Activated T-cell treated with anti-CD3 and anti-CD28 coated beads for 1 hour (primary cell): ENCODE data around the gene SPR.

Source experiments
- DNase-seq: peaks from one replicate; pipeline ENCODE4 v3.0.0-alpha.2; 2020; ENCODE audit warnings: low read depth

Gene SPR

DNA sequence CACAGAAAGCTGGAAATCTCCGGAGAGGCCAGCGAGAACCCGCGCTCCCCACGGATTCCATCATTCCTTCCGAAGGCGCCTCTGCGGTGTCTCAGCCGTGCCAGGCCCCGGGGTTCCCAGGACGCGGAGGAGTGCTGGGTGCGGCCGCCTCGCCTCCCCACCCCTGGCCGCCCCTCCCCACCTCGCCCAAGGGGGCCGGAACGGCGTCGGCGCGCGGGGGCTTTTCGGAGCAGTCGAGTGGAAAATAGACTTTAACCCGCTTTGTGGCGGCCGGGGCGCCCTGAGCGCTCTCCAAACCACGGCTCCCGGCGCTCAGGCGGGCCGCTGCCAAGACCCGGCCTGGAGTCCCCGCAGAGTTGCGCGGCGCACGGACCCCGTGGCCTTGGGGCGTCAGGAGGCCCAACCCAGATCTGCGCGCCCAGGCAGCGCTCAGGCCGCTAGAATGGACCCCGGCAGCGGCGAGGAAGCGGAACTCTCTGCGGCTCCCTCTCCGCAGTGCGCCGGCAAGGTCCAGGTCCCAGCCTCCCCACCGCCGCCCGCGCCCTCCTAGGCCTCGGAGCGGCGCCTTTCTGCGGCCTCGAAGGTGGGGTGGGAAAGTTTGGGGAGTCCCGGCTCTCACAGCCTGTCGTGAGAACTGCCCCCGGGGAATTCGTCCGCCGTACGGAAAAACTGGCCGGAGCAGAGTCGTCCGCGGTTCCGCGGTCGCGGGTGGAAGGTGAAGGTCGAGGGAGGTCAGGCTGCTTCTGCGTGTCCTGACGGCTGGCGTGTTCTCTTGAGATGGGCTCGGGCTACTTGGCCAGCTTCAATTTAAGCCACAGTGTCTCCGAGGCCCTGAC is 28.9 kb downstream of the SPR start:
- DNase-seq: peak; percentile 27

DNA sequence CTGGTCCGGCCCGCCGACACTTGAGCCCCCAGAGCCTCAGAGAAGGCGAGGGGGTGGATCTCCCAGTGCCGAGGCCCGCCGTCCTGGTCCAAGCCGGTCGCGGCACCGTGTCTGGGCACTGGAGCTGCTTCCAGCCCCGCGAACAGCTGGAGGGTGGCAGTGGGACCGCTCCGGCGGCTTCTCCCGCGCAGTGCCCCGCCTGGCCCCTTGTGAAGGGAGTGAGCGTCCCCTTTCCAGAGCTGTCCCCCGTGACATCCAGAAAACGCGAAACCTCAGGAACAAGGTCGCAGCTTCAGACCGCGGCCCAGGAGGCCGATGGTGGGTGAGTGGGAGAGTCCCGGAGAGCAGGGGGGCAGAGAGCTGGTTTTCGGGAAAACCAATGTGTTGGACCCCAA is 29.5 kb downstream of the SPR start:
- no peak for DNase-seq

DNA sequence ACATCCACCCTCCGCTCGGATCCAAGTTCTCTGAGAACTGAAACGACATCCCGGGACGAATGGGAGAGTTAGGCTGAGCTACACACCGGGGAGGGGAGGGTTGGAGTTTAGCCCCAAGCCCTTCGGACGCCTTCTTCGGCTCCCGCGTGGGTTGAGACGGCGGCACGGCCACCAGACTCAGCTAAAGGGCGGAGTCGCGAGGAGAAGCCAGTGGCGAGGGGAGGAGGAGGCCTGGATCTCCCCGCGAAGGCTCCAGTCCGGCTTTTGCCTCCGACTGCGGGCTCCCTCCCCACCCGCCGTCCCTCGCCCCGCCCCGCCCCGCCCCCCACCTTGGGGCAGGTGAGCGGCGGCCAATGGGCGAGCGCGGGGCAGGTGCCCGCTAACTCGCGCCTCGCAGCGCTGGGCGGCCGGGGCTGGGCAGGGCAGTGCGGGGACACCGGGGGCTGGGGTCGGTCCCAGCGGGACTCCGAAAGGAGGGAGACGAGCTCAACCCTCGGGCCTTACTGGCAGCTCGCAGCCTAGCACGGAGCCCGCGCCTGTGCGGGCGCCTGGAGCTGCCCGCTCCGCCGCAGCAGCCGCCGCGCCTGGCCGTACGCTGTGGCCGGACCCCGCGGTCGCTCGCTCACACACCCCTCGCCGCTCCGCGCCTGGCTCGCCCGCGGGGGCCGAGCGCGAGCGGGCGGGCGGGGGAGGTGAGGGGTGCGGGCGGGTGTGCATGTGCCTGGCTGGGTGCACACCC is 30.1 kb downstream of the SPR start, which contains the start of gene EMX1:
Gene EMX1 (plus strand): TSS at position 382 of the 739 bp plus-strand sequence. CDS start 334 bp downstream, at position 716.
- peak; percentile 24 for DNase-seq

DNA sequence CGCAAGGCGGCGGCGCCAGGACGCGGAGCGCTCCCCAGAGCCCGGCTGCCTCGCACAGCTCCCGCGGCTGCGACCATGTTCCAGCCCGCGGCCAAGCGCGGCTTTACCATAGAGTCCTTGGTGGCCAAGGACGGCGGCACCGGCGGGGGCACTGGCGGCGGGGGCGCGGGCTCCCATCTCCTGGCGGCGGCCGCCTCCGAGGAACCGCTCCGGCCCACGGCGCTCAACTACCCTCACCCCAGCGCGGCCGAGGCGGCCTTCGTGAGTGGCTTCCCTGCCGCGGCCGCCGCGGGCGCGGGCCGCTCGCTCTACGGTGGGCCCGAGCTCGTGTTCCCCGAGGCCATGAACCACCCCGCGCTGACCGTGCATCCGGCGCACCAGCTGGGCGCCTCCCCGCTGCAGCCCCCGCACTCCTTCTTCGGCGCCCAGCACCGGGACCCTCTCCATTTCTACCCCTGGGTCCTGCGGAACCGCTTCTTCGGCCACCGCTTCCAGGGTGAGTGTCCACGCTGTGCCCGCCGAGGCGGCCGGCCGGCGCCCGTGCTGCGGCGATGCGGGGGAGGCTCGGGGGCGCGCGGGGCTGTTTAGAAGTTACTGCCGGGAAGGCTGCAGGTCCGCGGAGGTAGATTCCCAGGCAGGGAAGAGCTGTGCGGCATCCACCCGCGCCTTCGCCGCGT is 30.8 kb downstream of the SPR start:
- no peak for DNase-seq

DNA sequence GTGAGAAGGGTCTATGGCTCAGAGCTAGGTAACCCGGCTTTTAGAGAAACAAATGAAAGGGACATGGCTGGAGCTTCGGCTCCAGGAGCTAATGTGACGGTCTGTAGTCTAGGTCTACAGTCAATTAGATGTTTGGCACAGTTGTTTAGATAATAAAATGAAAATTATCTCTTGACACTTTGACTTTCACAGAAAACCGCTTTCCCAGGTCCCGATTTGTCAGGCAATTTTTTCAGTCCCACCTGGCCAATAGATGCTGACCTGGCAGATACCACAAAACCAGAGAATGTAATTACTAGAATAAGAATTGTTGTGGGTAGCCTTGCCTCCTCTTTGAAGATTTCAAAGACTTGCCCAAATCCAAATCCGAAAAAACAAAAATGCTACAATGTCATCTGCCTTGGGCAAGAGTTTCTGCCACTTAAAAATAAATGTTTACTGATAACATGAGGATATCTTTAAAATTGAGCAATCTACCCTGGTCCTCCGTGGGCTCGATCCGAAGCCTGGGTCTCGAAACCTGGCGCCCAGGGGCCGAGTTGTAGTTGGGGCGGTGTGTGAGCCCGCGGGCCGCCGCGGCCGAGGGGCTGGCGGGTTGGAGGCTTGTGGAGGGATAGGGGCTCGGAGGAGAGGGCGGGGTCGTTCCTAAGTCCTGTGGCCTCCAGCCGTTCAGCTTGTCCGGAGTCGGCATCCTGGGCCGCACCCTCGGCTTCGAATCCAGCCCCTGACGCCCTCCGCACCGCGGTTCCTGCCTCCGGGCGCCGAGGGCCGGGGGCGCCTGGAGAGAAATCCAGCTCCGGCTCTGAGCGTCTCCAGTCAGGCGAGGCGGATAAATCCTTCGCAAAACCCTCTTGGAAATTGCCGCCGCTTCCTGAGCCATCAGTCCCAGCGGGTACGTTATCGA is 32.5 kb downstream of the SPR start:
- no peak for DNase-seq

DNA sequence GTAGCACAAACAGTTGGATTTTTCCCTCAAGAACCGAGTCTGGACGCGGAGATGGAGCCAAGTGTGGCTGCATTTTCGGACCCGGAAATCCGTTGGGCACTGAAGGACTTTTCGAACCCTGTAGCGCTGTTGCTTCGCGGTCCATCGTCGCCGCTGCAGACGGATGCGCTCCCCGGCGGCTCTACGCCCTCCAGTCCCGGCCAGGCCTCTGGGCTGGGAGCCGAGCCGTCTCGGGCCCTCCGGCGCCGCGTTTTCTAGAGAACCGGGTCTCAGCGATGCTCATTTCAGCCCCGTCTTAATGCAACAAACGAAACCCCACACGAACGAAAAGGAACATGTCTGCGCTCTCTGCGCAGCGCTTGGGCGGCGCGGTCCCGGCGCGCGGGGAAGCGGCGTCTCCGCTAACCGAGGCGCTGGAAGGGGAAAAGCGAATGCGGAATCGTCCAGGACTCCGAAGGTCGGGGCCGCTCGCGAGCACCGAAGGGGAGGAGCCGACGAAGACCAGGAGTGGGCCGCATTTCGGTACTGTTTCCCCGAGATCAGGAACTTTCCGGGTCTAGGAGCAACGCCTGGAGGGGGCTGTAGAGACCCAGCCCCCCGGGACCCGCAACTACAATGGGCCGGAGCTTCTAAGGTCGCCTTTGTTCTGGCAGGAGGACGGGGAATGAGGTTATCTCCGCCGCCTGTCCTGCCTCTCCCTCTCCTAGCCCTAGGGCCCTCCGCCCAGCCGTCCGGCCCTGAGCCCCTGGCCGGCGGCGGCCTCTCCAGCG is 33.3 kb downstream of the SPR start:
- no peak for DNase-seq

DNA sequence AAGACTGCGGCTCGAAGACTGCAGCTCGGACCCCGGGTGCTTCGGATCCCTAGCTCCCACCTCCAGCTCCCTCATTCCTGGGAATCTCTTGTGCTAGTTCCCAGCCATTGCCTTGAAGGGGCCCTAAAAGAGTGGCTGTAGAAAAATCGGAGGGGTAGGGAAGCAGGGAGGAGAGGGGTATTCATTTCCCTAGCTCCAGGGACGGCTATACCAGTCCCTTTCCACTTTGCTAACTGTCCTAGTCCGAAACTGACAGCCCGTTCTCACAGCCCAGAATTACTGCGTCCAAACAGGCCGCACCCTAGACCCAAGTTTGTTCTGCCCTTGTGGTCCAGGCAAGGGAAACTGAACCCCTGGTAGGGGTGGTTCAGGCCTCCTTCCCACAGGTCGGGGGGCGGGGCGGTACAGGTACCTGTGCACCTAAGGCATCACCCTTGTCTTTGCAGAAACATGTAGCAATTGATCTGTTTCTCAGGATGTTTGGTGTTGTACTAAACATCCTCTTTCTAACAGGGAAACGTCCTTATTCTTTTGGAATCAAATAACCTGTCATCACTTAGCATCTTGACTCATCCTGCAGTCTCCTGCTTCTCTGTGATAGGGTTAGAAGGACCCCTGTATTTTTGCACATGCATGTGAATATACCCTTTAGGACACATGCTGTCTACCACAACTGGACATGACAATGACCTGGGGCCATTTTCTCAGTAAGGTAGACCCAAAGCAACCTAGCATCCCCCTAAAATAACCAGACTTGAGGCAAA is 34.1 kb downstream of the SPR start:
- DNase-seq: no peak

- DNase-seq: no peak
Measured at GRCh38 chr2:72921853-72922252, 34.6 kb downstream of the SPR start.

DNA sequence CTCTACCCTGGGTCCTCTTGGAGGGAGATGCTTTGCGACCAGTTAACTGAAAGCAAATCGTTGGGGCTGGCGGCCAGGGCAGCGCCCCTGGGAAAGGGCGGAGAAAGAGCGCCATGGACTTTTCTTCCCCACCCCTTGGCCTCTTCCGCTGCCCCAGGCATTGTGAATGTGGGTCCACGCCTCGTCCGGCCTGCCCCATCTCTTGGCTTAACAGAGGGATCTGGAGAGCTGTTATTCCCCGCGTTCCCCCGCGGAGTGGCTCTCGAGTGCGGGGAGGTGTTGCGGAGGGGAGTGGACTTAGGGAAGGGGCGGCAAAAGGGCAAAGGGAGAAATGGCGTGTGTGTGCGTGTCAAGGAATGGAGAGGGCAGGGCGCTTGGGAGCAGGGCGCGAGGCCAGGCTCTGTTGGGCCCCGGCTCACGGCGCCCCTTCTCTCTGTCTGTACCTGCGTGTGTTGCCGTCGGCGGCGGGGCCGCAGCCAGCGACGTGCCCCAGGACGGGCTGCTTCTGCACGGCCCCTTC is 36.7 kb downstream of the SPR start:
- no peak for DNase-seq

DNA sequence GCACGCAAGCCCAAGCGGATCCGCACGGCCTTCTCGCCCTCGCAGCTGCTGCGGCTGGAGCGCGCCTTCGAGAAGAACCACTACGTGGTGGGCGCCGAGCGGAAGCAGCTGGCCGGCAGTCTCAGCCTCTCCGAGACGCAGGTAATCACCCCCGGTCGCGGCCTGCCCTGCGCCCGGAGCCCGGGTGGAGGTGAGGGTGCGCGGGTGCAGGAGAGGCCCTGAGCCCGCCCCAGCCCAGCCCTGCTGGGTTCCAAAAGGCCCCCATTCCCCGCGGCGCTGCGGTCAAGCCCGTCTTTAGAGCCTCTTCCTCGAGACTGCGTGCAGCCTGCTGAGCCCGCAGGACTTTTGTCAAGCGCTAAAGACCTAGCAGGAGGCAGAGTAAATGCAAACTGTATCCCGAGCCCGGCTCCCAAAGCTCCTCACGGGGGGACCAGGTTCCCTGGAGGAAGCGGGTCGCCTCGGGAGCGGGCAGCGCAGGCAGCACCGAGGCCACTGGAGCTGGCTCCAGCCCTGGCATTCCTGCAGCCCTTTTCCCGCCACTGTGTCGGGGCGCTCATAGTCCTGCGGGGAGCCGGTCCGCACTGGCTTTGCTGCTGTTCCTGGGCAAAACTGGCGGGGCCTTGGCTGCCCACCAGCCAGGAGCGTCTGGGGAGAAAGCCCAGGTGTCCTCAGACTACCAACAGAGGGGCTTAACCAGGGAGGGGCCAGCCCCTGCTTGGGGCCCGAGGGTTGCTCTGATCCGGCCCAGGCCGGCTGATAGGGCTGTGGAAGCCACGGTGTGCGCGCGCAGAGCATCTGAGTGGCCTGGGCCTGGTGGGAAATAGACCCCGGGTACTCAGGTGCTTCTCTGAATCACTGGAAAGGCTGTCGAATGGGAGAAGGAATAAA is 37.4 kb downstream of the SPR start:
- no peak for DNase-seq

- DNase-seq: no peak
Measured at GRCh38 chr2:72925328-72925943, 38.2 kb downstream of the SPR start.

GRCh38 chr2:72926368-72926767 is 39.2 kb downstream of the SPR start:
- DNase-seq: no peak

DNA sequence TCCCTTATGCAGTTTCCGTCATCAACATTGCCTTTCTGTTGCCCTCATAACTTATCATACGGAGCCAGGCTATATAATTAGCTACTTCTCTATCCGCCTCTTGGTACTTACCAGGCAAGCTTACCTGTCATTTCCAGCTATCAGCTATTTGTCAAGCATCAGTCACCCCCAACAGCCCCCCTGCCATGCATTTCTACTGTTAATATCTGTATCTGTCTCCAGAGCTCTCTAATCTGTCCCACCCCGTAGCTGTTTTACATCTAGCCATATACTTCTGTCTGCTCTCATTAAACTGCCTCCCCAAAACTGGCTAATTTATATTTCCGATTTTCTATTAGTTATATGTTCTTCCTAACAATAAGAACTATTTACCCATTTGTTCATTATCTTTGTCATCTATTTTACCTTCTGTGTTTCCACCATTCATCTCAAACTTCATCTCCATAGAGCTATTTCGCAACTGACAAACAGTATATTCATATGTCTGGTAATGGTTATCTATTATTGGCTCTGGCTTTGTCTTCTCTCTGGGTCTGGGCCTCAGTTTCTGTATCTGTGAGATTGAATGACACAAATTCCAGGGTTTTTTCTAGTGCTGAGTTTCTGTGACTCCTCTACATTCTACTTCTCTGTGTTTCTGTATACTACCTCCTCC is 39.7 kb downstream of the SPR start:
- DNase-seq: no peak

GRCh38 chr2:72927619-72928550 is 40.7 kb downstream of the SPR start:
- DNase-seq: no peak

- no peak for DNase-seq
Measured at GRCh38 chr2:72929010-72929409, 41.8 kb downstream of the SPR start.

DNA sequence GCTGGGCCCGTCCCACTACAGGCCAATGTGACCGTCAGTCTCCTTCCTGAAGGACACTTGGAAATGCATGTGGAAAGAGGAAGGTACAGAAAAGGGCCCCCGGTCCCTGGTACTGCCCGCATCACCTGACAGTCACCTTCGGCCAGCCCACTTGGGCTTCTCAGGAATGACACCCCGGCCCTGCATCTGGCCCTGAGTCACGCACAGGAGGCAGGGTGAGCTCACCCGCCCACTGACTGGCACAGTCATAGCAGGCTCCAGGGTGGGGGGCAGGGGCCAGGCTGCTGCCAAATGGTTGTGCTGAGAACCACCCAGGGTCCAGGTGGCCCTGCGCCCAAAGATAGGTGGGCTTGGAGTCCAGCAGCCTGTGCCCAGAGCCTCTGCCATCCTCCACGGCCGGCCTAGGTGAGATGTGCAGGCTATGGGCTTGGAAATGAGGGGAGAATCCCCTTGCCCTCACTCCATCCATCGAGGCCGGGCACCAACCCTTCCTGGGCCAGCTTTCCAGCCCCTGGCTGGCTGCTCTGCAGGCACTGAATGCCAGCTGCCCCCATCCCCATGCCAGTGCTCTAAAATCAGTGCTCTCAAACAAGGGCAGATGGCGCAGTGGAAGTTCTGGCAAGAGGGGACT is 44.2 kb downstream of the SPR start:
- DNase-seq: no peak
